ENCODE data around the gene RAC2. TPM values are rescaled to one million over a fixed set of nuclear protein-coding genes. Genes with fewer than 3 reads are reported as not detected.

RAC2 gene
- total RNA-seq, 1 donor from 2014 or later: 6.3 TPM

DNA sequence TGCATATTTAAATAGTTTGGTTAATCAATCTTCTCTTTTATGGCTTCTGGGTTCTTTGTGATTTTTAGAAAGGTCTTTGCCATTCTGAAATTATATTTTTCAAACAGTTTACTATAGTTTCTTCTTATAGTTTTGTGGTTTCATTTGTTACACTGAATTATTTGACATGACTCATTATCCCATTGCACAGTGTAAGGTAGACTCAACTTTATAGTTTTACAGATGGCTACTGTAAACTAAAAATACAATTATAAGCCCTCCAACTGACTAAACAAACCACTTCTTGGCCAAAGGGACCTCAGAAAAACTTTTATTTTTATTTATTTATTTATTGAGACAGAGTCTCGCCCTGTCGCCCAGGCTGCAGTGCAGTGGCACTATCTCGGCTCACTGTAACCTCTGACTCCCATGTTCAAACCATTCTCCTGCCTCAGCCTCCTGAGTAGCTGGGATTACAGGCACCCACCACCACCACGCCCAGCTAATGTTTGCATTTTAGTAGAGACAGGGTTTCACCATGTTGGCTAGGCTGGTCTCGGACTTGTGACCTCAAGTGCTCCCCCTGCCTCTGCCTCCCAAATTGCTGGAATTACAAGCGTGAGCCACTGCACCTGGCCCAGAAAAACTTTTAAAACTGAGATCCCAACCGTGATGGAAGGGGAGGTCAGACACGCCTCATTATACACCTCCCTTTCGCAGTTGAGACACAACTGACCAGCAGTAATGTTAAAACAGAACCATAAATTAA, 14.1 kb upstream of the RAC2 start:
- FAIRE-seq (no peak), DNase-seq (ENCODE audit: low read depth) (peak; percentile 39)
- Histone ChIP-seq H3K27me3 (ENCODE audit: control insufficient read depth, insufficient read depth, low read length) (no peaks in the 10 kb centered on the region), H3K36me3 (ENCODE audit: control insufficient read depth, insufficient read depth, low read length) (no peaks in the 10 kb centered on the region), H3K4me3 (ENCODE audit: low read depth, low read length) (no peak overlapping the region)
- TF ChIP-seq, protein P1, sequence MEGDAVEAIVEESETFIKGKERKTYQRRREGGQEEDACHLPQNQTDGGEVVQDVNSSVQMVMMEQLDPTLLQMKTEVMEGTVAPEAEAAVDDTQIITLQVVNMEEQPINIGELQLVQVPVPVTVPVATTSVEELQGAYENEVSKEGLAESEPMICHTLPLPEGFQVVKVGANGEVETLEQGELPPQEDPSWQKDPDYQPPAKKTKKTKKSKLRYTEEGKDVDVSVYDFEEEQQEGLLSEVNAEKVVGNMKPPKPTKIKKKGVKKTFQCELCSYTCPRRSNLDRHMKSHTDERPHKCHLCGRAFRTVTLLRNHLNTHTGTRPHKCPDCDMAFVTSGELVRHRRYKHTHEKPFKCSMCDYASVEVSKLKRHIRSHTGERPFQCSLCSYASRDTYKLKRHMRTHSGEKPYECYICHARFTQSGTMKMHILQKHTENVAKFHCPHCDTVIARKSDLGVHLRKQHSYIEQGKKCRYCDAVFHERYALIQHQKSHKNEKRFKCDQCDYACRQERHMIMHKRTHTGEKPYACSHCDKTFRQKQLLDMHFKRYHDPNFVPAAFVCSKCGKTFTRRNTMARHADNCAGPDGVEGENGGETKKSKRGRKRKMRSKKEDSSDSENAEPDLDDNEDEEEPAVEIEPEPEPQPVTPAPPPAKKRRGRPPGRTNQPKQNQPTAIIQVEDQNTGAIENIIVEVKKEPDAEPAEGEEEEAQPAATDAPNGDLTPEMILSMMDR (IDR thresholded peaks at IDR 0.05; ENCODE audit: insufficient read depth, low read length, severe bottlenecking): no peak

DNA sequence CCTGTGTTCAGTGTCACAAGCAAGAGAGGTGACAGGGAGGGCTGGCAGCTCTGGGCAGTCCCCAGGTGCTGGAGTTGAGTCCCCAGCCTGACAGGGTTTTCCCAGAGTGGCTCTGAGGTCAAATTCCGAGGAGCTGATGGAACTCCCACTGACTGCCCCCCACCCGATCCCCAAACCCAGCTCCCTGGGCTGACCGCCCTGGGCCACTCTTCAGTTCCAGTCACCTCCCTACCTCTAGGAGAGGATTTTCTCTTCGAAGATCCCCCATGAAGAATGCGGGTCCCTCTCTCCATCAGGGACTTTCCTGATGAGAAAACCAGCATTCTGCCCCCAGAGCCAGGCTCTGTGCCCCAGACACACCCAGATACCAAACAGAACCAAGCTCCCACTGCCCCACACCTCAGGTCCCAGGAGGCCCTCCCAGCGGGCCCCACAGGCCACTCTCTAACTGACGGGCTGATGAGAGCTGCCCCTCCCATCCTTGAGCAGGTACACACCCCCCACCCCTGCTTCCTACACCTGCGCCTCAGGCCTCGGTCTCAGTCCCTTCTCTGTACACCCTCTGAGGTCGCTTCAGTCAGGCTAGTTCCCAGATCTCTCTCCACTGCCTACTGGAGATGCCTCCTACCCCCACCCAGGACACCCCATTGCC, 12.1 kb upstream of the RAC2 start:
- Histone ChIP-seq H3K4me3 (ENCODE audit: low read depth, low read length) (no peak overlapping the region), H3K36me3 (ENCODE audit: control insufficient read depth, insufficient read depth, low read length) (no peaks in the 10 kb centered on the region), H3K27me3 (ENCODE audit: control insufficient read depth, insufficient read depth, low read length) (no peaks in the 10 kb centered on the region)
- FAIRE-seq (peak; percentile 40), DNase-seq (ENCODE audit: low read depth) (no peak)
- TF ChIP-seq, protein P1 (IDR thresholded peaks at IDR 0.05; ENCODE audit: insufficient read depth, low read length, severe bottlenecking): no peak

DNA sequence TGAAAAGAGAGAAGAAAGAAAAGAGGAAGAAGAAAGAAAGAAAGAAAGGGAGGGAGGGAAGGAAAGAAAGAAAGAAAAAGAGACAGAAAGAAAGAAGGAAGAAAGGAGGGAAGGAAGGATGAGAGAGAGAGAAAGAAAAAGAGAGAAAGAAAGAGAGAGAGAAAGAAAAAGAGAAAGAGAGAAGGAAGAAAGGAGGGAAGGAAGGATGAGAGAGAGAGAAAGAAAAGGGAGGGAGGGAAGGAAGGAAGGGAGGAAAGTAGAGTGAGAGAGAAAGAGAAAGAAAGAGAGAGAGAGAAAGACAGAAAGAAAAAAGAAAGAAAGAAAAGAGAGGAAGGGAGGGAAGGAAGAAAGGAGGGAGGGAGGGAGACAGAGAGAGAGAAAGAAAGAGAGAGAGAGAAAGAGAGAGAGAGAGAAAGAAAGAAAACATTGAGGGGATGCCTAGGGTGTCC, 11.5 kb upstream of the RAC2 start:
- no peak overlapping the region for H3K4me3 ChIP-seq (ENCODE audit: low read depth, low read length)
- H3K36me3 ChIP-seq (ENCODE audit: control insufficient read depth, insufficient read depth, low read length): no peaks in the 10 kb centered on the region
- TF ChIP-seq, protein P1 (IDR thresholded peaks at IDR 0.05; ENCODE audit: insufficient read depth, low read length, severe bottlenecking): no peak
- no peak for FAIRE-seq
- H3K27me3 ChIP-seq (ENCODE audit: control insufficient read depth, insufficient read depth, low read length): no peaks in the 10 kb centered on the region
- no peak for DNase-seq (ENCODE audit: low read depth)

DNA sequence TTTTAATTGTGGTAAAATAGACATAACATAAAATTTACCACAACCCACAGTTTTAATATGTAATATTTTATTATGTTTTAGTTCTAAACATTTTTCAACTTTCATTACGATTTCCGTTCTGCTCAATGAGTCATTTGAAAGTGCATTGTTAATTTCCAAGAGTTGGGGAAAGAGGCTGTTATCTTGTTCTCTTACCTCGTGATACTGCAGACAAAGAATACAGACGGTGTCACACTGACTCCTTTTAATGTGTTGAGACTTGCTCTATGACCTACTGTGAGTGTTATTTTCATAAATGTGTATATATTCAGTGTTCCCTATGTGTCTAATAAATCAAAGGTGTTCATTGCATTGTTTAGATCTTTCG, 10.8 kb upstream of the RAC2 start:
- FAIRE-seq (no peak), DNase-seq (ENCODE audit: low read depth) (peak; percentile 96)
- TF ChIP-seq, protein P1 (IDR thresholded peaks at IDR 0.05; ENCODE audit: insufficient read depth, low read length, severe bottlenecking): no peak
- H3K27me3 ChIP-seq (ENCODE audit: control insufficient read depth, insufficient read depth, low read length): no peaks in the 10 kb centered on the region
- H3K4me3 ChIP-seq (ENCODE audit: low read depth, low read length): no peak overlapping the region
- no peaks in the 10 kb centered on the region for H3K36me3 ChIP-seq (ENCODE audit: control insufficient read depth, insufficient read depth, low read length)

DNA sequence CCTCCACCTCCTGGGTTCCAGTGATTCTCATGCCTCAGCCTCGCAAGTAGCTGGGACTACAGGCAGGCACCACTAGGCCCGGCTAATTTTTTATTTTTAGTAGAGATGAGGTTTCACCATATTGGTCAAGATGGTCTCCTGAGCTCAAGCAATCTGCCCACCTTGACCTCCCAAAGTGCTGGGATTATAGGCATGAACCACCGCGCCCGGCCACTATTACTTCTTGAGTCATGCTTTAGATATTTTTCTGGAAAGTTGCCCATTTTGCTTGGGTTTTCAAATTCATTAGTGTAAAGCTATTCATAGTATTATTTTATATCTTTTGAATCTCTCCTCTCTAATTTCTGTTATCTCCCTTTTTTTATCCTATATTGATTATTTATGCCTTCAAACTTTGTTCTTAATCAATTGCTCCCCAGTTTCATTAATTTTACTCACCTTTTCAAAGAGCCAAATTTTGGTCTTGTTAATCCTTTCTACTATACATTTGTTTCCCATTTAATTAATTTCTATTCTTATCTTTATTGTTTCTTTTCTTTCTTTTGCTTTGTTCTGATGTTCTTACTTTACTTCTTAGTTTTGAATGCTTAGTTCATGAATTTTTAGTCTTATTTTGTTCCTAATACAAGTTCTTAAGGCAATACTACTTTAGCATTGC, 10.3 kb upstream of the RAC2 start:
- Histone ChIP-seq H3K27me3 (ENCODE audit: control insufficient read depth, insufficient read depth, low read length) (no peaks in the 10 kb centered on the region), H3K4me3 (ENCODE audit: low read depth, low read length) (no peak overlapping the region), H3K36me3 (ENCODE audit: control insufficient read depth, insufficient read depth, low read length) (no peaks in the 10 kb centered on the region)
- no peak for FAIRE-seq
- TF ChIP-seq, protein P1 (IDR thresholded peaks at IDR 0.05; ENCODE audit: insufficient read depth, low read length, severe bottlenecking): no peak
- peak; percentile 83 for DNase-seq (ENCODE audit: low read depth)
